Chondrocyte (in vitro differentiated cells): Measurements from ENCODE around the gene EGF. TPM values are rescaled to one million over a fixed set of nuclear protein-coding genes. Genes with fewer than 3 reads are reported as not detected.

ENCODE experiments used
- DNase-seq: peaks from one replicate; pipeline ENCODE4 v3.0.0; 2021; ENCODE audit warnings: mixed read lengths, low spot score
- H3K27ac Mint-ChIP-seq: one replicate; pipeline ENCODE4 v1.8.0; 2021; ENCODE audit warnings: mild to moderate bottlenecking, moderate library complexity, mixed read lengths; ENCODE audit not compliant: unreplicated experiment
- H3K27me3 Mint-ChIP-seq: 2 replicates; pipeline ENCODE4 v1.8.0; 2021; ENCODE audit warnings: low read depth, mixed read lengths
- H3K36me3 Mint-ChIP-seq: 2 replicates; pipeline ENCODE4 v1.8.0; 2021; ENCODE audit warnings: low read depth, mixed read lengths
- H3K4me1 Mint-ChIP-seq: 2 replicates; pipeline ENCODE4 v1.8.0; 2021; ENCODE audit warnings: low read depth, mild to moderate bottlenecking, mixed read lengths
- H3K4me3 Mint-ChIP-seq: one replicate; pipeline ENCODE4 v1.8.0; 2021; ENCODE audit warnings: mild to moderate bottlenecking, moderate library complexity, mixed read lengths; ENCODE audit not compliant: unreplicated experiment
- H3K9me3 Mint-ChIP-seq: 2 replicates; pipeline ENCODE4 v1.8.0; 2021; ENCODE audit warnings: low read depth, mixed read lengths
- long read RNA-seq: library from polyadenylated mRNA; stranded (forward); transcript quantifications from one replicate; pipeline ENCODE4 v2.0.0, GENCODE V29; 2021
- total RNA-seq: library from RNA; stranded (reverse); gene quantifications from 3 replicates; pipeline ENCODE4 v1.2.1, GENCODE V29; 2021
- TF ChIP-seq, protein P1 (sequence below): fragments of 200-600 bp; sonication (generic); IDR thresholded peaks from 2 replicates; pipeline ENCODE4 v1.5.0; 2021; ENCODE audit warnings: antibody characterized with exemption, mild to moderate bottlenecking, moderate library complexity

The EGF gene
- total RNA-seq, result 0.87 to 1.4 TPM (median 1.3 TPM) in 3 replicates
- long read RNA-seq, result 0 reads

DNA sequence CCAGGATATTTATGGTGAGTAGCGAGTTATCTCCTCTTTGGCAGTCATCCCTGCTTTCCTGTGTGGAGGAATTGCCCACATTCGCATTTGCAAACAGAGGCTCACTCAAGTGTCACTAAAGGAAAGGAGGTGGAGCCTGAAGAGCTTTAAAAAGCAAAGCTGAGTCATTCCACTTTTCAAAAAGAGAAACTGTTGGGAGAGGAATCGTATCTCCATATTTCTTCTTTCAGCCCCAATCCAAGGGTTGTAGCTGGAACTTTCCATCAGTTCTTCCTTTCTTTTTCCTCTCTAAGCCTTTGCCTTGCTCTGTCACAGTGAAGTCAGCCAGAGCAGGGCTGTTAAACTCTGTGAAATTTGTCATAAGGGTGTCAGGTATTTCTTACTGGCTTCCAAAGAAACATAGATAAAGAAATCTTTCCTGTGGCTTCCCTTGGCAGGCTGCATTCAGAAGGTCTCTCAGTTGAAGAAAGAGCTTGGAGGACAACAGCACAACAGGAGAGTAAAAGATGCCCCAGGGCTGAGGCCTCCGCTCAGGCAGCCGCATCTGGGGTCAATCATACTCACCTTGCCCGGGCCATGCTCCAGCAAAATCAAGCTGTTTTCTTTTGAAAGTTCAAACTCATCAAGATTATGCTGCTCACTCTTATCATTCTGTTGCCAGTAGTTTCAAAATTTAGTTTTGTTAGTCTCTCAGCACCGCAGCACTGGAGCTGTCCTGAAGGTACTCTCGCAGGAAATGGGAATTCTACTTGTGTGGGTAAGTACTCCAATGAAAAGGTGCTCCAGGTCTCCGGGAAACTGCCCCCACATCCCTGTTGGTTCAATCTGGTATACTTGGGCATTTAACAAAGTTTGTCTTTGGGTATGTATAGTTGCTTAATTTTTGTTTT lies at the start of gene EGF:
Gene EGF, plus strand, starts transcription at position 178 of the 890 bp plus-strand sequence. Its CDS starts 453 bp downstream, at position 631.
- peak within 1 kb of the TSS; percentile 76 for H3K27ac Mint-ChIP-seq
- no peak for DNase-seq
- H3K36me3 Mint-ChIP-seq, result no peaks in the 10 kb centered on the region
- no peaks in the 10 kb centered on the region for H3K9me3 Mint-ChIP-seq
- TF ChIP-seq, protein P1, sequence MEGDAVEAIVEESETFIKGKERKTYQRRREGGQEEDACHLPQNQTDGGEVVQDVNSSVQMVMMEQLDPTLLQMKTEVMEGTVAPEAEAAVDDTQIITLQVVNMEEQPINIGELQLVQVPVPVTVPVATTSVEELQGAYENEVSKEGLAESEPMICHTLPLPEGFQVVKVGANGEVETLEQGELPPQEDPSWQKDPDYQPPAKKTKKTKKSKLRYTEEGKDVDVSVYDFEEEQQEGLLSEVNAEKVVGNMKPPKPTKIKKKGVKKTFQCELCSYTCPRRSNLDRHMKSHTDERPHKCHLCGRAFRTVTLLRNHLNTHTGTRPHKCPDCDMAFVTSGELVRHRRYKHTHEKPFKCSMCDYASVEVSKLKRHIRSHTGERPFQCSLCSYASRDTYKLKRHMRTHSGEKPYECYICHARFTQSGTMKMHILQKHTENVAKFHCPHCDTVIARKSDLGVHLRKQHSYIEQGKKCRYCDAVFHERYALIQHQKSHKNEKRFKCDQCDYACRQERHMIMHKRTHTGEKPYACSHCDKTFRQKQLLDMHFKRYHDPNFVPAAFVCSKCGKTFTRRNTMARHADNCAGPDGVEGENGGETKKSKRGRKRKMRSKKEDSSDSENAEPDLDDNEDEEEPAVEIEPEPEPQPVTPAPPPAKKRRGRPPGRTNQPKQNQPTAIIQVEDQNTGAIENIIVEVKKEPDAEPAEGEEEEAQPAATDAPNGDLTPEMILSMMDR, result no peak
- peak within 1 kb of the TSS; percentile 29 for H3K4me3 Mint-ChIP-seq
- no peaks in the 10 kb centered on the region for H3K27me3 Mint-ChIP-seq
- H3K4me1 Mint-ChIP-seq, result peaks cover 23% of the 10 kb centered on the region

DNA sequence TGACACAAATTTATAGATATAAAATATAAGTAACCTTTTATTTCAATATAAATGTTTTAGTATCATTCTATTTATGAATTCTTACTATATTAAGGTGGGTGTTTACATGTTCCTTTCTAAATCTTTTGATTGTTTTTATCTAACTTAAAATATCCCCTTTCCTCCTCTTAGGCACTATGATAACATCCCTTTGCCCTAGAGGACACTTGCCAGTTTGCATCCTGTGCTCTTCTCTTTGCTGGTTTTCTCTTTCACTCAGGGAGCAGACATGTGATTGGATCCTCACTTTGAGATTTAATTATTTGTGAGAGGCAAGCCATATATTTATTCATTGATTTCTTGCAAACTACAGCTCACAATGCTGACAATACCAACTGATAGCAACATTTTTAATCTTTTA lies 48.5 kb upstream of the EGF start:
- Mint-ChIP-seq H3K4me3 (no peak overlapping the region), H3K27ac (no peak overlapping the region), H3K27me3 (no peaks in the 10 kb centered on the region), H3K4me1 (no peaks in the 10 kb centered on the region), H3K36me3 (peaks cover 4% of the 10 kb centered on the region), H3K9me3 (peaks cover 17% of the 10 kb centered on the region)
- no peak for DNase-seq
- TF ChIP-seq, protein P1, result no peak

DNA sequence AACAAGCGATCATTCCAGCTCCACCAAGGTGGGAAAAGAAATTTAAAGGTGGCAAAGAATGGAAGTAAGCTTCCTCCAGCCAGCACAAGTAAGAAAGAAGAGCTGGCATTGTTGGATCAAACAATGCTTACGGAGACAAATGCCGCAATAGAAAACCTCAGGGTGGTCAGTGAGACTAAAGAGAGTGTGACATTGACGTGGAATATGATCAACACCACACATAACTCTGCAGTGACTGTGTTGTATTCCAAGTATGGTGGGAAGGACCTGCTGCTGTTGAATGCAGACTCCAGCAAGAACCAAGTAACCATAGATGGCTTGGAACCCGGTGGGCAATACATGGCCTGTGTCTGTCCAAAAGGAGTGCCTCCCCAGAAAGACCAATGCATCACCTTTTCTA lies 42.6 kb upstream of the EGF start:
- H3K4me3 Mint-ChIP-seq, result no peak overlapping the region
- TF ChIP-seq, protein P1, result no peak

DNA sequence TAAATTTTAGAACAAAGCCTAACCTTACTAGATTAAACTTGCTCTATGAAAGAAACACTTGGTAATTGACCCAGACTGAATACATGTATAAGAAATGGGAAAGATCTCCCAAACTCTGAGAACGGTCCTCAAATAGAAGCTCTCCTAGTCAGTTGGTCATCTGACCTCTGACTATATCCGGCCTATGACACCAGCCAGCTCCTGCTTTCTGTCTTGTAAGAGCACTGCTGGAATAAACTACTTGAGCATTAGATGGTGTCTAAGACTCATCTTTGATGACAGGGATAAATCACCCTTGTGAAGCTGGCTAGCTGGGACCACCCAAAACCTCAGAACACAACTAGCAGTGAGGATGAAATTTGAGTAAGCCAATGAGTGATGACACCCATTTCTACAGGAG lies 40.6 kb upstream of the EGF start:
- peaks cover 6% of the 10 kb centered on the region for H3K36me3 Mint-ChIP-seq
- TF ChIP-seq, protein P1, result no peak
- H3K27me3 Mint-ChIP-seq, result no peaks in the 10 kb centered on the region
- H3K4me3 Mint-ChIP-seq, result no peak overlapping the region
- DNase-seq, result no peak
- no peaks in the 10 kb centered on the region for H3K9me3 Mint-ChIP-seq
- peaks cover 5% of the 10 kb centered on the region for H3K4me1 Mint-ChIP-seq
- H3K27ac Mint-ChIP-seq, result no peak overlapping the region

More for the DNA sequence above, 42.6 kb upstream of the EGF start:
- no peak for DNase-seq
- Mint-ChIP-seq H3K27me3 (no peaks in the 10 kb centered on the region), H3K36me3 (peaks cover 6% of the 10 kb centered on the region), H3K9me3 (no peaks in the 10 kb centered on the region), H3K4me1 (peaks cover 5% of the 10 kb centered on the region), H3K27ac (no peak overlapping the region)

DNA sequence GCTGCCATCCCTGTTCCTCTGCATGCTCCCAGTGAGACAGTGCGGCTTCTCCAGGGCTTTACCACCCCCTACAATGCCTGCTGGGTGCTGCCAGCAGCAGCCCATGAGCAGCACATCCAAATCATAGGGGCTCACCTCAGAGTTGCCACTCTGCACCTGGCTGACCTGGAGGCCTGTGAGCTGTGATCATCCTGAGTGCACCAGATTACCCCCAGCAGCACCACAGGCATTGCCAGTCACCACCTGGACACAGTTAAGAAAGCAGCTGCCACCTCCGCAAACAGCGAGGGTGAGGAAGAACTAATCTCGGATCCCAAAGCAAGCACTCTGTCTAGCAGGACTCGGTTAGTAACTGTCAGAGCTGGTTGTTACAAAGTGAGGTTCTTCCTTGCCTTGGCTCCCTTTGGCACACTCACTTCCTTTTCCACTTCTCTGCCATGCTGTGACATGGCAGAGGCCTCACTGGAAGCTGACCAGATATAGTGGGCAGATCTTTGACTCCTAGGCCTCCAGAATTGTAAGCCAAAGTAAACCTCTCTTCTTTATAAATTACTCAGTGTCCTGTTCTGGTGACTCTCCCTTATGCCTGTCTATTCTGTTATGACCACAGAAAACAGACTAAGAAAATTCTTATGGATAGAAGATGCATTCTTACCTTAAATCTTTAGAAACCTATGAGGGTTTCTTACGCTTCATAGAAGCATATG lies 39.6 kb upstream of the EGF start:
- H3K27me3 Mint-ChIP-seq, result no peaks in the 10 kb centered on the region
- H3K36me3 Mint-ChIP-seq, result peaks cover 6% of the 10 kb centered on the region
- DNase-seq, result no peak
- no peak overlapping the region for H3K27ac Mint-ChIP-seq
- H3K9me3 Mint-ChIP-seq, result no peaks in the 10 kb centered on the region
- H3K4me3 Mint-ChIP-seq, result no peak overlapping the region
- TF ChIP-seq, protein P1, result no peak
- peaks cover 5% of the 10 kb centered on the region for H3K4me1 Mint-ChIP-seq
